Measurements from ENCODE around the gene PSKH1. TPM values are rescaled to one million over a fixed set of nuclear protein-coding genes. Genes with fewer than 3 reads are reported as not detected.

PSKH1 gene
- total RNA-seq, 4 donors from 2014 or later: 16.1 to 24.6 (median 19.9) TPM

DNA sequence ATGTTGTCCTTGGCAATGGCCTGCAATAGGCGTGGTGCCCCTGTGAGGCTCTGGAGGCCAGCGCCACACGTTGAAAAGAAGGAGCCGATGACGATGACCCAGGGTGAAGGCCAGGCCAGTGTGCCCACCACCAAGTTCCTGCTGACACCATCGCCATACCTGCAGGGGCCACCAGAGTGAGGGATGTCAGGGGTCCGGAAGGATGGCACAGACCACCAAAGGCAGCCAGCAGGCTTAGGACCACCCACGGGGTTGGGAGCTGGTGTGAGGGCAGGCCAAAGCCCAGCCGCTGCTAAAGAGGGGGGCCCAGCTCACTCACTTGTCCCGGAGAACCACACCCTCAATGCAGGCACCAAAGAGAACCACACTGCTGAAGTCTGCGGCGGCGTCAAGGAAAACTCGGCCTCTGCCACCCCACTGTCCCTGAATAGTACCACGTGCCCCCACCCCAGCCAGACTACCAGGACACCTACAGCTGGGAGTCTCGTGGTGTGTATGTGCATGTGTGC, 57.3 kb downstream of the PSKH1 start:
- ATAC-seq (ENCODE audit: low FRiP score) (no peak), DNase-seq (ENCODE audit: low spot score) (no peak)
- TF ChIP-seq CTCF (IDR thresholded peaks at IDR 0.05): no peak

DNA sequence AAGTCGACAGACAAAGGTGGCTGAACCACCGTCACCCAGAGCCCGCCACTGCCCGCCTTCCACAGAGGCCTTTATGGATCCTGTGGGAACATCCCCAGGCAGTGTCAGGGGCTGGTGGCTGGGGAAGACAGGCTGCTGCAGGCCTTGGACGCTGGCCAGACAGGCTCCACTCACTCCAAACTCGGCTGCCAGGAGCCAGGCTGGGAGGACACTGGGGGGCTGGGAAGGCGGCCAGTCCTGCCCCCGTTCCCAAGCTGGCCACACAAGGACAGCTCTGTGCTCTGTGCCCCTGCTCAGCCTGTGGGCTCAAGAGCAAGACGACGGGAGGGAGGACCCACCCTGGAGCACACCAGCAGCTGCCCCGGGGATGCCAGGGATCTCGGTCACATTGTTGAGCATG, 58.4 kb downstream of the PSKH1 start:
- DNase-seq (ENCODE audit: low spot score) (no peak), ATAC-seq (ENCODE audit: low FRiP score) (no peak)
- no peak for TF ChIP-seq CTCF (IDR thresholded peaks at IDR 0.05)

GRCh38 chr16:67953641-67954375, 60.8 kb downstream of the PSKH1 start:
- ATAC-seq (ENCODE audit: low FRiP score) (no peak), DNase-seq (ENCODE audit: low spot score) (no peak)
- TF ChIP-seq CTCF (IDR thresholded peaks at IDR 0.05): no peak

GRCh38 chr16:67954421-67955196, 61.6 kb downstream of the PSKH1 start:
- no peak for TF ChIP-seq CTCF (IDR thresholded peaks at IDR 0.05)
- ATAC-seq (ENCODE audit: low FRiP score): no peak
- no peak for DNase-seq (ENCODE audit: low spot score)

GRCh38 chr16:67957622-67958021, 64.6 kb downstream of the PSKH1 start:
- no peak for TF ChIP-seq CTCF (IDR thresholded peaks at IDR 0.05)
- DNase-seq (ENCODE audit: low spot score) (no peak), ATAC-seq (ENCODE audit: low FRiP score) (no peak)

DNA sequence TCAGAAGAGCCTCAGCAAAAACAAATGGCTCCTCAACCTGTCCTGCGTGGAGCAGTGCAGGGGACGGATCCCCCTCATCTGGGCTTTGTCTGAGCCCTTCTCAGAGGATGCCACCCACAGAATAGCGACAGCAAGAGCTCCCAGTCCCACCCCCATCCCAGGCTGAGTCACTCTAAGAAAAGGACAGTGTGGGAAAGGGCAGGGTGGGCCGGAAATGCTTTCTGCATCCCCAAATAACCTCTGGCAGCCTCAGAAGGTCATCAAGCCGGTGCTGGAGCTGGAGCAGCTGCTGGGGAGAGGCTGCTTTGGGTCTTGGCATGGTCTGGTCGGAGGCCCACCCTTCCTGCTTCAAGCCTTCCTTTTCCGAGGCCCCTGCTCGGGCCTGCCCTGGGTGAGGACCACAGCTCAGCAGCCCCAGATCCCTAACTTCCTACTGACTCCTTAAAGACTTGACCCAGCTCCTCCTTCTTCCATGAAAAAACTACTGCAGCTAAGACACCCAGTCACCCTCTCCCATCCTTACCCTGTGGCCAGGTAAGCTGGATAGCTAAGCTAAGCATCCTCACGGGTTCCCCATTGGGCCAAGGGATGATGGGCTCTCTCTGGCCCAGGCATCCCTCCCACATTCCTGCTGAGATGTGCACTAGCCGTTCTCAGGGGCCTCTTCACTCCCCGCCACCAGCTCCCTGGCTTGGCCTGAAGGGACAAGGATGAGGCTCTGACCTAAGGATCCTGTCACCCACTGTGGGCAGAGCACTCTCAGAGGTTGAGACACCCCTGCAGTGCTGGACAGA, 66.7 kb downstream of the PSKH1 start:
- DNase-seq (ENCODE audit: low spot score) (no peak), ATAC-seq (ENCODE audit: low FRiP score) (peak; percentile 48)
- TF ChIP-seq CTCF (IDR thresholded peaks at IDR 0.05): no peak

All from omental fat pad (tissue), 4 donors.